ENCODE results near the gene FCGR1A.
"Not testable (repeated sequence)": the region's sequence is repeated elsewhere in the genome, so short reads cannot be mapped to it uniquely, and the experiment has no call there.

DNA sequence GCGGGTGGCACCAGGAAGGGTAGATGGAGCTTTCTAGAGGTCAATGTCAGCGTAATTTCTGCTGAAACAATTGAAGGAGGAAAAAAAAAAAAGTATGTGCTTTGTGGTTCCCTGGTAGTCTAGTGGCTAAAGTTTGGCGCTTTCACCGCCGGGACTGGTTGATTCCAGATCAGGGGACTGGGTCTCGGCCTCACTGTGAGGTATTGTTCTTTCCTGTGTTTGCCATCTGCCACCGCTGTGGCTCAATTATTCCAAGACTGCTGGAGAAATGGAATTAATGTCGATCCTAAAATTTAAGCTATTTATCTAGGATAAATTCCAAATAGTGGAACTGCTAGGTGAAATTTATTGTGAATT, 34.4 kb upstream of the FCGR1A start:
- not testable (repeated sequence) for TF ChIP-seq POLR2A (IDR thresholded peaks at IDR 0.05; ENCODE audit: low read depth, low read length); FOS (IDR thresholded peaks at IDR 0.05; ENCODE audit: borderline replicate concordance, insufficient read depth, low read length); EZH2 (IDR thresholded peaks at IDR 0.05; ENCODE audit: borderline replicate concordance, low read depth, low read length, severe bottlenecking); GATA2 (IDR thresholded peaks at IDR 0.05; ENCODE audit: insufficient read depth, insufficient read length, low read depth, low read length); JUN (IDR thresholded peaks at IDR 0.05; ENCODE audit: borderline replicate concordance, insufficient read depth, insufficient read length, low read depth)
- TF ChIP-seq, protein P1, sequence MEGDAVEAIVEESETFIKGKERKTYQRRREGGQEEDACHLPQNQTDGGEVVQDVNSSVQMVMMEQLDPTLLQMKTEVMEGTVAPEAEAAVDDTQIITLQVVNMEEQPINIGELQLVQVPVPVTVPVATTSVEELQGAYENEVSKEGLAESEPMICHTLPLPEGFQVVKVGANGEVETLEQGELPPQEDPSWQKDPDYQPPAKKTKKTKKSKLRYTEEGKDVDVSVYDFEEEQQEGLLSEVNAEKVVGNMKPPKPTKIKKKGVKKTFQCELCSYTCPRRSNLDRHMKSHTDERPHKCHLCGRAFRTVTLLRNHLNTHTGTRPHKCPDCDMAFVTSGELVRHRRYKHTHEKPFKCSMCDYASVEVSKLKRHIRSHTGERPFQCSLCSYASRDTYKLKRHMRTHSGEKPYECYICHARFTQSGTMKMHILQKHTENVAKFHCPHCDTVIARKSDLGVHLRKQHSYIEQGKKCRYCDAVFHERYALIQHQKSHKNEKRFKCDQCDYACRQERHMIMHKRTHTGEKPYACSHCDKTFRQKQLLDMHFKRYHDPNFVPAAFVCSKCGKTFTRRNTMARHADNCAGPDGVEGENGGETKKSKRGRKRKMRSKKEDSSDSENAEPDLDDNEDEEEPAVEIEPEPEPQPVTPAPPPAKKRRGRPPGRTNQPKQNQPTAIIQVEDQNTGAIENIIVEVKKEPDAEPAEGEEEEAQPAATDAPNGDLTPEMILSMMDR (IDR thresholded peaks at IDR 0.05; ENCODE audit: extremely low read depth in 1 of 2, insufficient read depth in 1 of 2, low read depth in 1 of 2, low read length in 2 of 2) = not testable (repeated sequence)
- TF ChIP-seq, protein P2, sequence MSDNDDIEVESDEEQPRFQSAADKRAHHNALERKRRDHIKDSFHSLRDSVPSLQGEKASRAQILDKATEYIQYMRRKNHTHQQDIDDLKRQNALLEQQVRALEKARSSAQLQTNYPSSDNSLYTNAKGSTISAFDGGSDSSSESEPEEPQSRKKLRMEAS (IDR thresholded peaks at IDR 0.05; ENCODE audit: insufficient read depth, insufficient read length) = not testable (repeated sequence)

All from endothelial cell of umbilical vein (primary cell).